ENCODE results near the gene UBE3B.

GRCh38 chr12:109542876-109543275 lies 65.4 kb downstream of the UBE3B start:
- TF ChIP-seq CTCF (conservative IDR thresholded peaks at IDR 0.05 in 1 of 2, IDR thresholded peaks at IDR 0.05 in 1 of 2; ENCODE audit: low read depth in 1 of 2, low read length in 2 of 2) (no peak), EZH2 (IDR thresholded peaks at IDR 0.05; ENCODE audit: low read length, missing control alignments) (no peak)

Data from fibroblast of lung (primary cell).